GM20431 (cell line): Measurements from ENCODE around the gene GPR108.
"Not testable (repeated sequence)": the region's sequence is repeated elsewhere in the genome, so short reads cannot be mapped to it uniquely, and the experiment has no call there.

ENCODE experiments used
- in situ Hi-C: fragments of 300-500 bp; cut with MseI, MboI; formaldehyde crosslinking; loops from one replicate; pipeline ENCODE4 v1.15.0; 2020; ENCODE audit warnings: low sequenced_read_pairs; ENCODE audit not compliant: unreplicated experiment

Gene GPR108

DNA sequence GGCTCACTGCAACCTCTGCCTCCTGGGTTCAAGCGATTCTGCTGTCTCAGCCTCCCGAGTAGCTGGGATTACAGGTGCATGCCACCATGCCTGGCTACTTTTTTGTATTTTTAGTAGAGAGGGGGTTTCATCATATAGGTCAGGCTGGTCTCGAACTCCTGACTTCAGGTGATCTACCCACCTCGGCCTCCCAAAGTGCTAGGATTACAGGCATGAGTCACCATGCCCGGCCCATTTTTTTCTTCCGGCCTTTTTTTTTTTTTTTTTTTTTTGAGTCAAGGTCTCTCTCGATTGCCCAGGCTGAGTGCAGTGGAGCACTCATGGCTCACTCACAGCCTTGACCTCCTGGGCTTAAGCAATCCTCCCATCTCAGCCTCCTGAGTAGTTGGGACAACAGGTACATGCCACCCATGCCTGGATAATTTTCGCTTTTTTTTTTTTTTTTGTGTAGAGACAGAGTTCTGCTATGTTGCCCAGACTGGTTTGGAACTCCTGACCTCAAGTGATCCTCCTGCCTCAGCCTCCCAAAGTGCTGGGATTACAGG lies 24.9 kb upstream of the GPR108 start:
- in situ Hi-C loops, result not testable (repeated sequence)

DNA sequence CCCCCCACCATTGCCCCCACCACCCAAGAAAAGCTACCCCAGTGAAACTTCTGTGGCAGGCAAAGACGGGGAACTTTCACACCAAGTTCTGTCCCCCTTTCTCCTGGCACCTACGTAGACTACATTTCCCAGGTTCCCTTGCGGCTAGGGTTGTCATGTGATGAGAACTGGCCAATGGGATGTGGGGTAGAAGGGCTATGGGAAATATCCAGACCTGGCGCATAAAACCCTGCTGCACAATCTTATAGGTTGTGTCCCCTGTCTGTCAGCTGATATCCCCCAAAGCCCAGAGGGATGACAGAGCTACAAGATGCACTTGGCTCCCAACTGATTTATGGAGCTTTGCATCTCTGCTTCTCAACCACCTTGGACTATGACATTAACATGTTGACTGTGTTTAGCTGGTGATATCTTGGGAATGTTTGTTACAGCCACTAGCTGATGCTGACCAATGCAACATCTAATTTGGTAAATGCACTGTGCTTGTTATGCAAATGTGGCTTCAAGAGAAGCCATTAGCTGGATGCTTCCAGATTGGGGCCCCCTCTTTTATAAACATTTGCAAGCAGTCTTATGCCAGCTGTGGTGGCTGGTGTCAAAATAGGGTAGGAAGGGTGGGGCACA lies 23.8 kb upstream of the GPR108 start:
- in situ Hi-C loops, result no loop called here

DNA sequence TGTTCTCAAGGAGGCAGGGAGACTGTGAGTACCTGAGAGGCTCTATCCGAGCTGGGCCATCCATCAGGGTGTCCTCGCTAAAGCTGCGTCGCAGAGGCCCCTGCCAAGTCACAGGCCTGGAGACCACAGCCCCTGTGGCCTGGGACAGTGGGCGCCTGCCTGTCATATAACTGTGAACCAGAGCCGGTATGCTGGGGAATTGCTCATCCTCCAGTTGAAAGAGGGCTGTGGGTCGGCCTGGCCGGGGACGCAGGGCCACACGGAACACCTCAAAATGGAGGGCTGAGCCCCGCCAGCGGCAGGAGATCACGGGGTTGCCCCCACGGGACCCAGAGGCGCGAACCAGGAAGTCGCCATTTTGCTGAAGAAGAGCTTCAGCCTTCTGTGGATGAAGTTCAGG lies 23.2 kb upstream of the GPR108 start:
- in situ Hi-C loops, result no loop called here

DNA sequence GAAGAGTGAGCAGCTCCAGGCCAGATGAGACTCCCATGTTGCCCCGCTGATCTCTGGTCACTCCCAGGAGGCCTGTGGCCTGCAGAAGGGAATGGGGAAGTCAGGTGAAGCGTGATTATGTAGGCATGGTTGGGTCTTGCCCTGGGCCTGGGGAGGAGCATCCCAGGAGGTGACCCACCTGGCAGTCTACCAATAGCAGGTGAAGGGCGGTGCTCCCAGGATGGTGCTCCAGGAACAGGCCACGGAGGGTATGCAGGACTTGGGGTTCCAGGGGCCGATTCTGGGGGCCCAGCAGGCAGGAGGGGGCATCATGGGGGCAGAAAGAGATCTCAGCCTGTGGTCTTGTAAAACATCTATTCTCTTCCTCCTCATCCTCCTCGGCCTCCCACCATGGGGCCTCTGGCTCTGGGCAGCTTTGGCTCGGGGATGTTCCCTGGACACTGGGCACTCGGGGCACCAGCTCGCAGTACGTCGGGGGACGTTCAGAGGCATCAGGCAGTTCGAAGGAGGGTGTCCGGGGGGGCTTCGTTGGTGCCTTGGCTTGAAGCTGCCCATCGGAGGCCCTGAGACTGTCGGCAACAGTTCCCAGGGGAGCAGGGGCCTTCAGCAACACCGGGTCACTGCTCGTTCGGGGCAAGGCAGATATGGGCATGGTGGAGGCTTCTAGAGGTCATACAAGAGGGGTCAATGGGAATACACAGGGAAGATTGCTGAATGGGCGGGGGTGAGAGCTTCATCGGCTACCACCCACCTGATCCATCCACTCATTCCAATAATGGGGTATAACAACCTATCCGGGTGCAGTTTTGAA lies 17.5 kb upstream of the GPR108 start:
- in situ Hi-C loops, result no loop called here

DNA sequence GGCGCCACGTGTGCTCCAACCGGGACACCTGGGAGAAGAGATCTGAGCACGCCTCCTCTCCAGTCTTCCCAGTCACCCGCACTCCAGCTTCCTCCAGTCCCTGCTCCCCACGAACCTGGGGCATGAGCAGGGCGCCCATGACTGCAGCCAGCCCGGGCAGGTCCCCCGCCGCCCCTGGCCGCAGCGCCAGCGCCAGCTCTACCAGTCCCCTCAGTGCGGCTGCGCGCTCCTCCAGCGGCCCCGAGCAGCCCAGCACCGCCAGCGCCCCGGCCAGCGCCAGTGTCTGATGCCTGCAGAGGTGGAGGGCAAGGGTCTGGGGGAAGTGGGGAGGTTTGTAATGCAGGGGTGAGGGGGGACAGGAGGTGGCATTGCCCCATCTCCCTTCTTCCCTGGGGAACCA lies 16.8 kb upstream of the GPR108 start:
- in situ Hi-C loops, result no loop called here

DNA sequence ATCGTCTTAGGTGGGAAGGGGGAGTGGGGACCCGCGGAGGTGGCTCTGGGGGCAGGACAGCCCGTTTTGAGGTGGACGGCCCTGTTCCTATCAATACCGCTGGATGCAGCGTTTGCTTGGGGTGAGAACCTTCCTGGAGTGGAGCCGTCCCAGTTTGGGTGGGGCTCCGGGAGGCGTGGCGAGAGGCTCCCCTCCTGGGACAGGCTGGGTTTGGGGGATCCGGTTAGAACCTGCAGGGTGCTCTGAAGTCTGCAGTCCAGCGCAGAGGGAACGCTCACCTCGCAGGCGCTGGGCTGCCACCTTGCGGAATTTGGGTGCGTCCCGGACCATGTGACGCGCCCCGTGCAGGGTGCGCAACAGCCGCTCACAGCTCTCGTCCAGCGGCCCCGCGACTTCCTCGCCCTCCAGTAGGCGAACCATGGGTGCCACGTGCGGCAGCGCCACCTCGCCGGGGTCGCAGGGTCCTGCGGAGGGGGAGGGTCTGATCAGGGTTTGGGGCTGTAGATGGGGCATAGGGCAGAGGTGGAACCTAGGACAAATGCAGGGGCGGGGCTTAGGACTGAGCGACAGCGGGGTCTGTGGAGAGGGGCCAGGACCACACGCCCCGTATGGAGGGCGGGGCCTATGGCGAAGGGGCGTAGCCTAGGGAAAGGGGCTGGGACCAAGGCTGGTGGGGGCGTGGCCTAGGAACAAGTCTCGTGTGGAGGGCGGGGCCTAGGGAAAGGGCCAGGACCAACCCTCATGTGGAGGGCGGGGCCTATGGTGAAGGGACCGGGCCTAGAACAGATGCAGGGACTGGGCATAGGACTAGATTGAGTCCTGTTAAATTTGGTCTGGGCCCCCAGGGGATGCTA lies 16.0 kb upstream of the GPR108 start:
- in situ Hi-C loops, result no loop called here

DNA sequence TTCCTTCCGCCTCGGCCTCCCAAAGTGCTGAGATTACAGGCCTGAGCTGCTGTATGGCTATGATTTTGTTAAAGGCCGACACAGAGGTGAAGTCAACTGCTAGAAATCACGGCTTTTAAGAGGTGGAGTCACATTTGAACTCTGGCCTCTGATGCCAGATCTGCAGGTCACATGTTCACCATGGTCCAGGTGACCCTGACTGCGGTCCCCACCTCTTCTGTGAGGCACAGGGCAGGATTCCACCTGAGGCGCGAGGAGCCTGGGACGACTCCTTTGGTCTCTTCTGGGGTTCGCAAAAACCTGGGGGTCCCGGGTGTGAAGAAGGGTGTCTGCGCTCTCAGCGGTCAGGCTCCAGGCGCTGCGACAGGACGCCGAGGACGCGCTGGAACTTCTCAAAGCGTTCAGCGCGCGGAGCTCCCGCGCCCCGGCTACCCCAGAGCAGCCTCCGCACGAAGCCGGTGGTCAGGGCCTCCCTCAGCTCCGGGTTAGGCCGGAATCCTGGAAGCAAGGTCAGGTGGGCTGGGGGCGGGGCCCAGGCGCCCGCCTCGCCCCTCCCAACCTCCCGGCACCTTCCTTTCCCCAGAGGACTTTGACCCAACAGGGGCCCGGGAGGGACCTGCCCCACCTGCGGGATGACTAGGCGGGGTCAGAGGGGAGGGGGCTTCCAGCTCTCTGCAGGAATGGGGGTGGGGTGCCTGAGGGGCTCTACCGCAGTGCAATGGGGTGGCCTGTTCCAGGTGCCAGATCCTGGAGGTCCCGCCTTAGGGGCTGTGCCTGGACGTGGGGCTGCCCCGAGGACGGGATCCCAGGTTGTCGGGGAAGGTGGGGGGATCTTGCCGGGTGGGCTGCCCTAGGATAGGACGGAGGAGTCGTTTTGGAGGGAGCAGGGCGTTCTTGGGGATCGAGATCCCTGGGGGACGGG lies 15.1 kb upstream of the GPR108 start:
- in situ Hi-C loops, result no loop called here

DNA sequence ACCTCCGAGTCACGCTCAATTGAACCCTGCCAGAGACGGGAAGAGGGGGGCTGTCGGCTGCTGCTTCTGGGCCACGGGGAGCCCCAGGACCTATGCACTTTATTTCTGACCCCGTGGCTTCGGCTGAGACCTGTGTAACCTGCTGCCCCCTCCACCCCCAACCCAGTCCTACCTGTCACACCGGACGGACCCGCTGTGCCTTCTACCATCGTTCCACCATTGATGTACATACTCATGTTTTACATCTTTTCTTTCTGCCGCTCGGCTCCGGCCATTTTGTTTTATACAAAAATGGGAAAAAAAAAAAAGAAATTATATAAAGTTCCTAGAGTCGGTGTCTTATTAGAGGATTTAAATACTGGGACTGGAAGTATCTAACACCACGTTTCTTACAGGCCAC lies 13.8 kb upstream of the GPR108 start:
- in situ Hi-C loops, result no loop called here

DNA sequence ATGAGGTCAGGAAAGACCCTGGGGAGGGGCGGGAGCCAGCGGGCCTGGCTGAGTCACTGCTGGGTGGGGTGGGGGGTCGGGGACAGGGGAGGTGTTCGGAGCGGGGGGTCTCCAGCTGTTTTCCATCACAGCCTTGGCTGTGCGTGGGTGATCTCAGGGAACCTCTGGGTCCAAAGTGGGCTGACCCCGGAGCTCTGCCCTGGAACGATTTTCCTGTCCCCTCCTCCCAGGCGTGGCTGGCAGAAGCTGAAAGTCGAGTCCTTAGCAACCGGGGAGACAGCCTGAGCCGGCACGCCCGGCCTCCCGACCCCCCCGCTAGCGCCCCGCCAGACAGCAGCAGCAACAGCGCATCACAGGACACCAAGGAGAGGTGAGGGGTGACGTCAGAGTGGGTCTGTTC lies 12.7 kb upstream of the GPR108 start:
- in situ Hi-C loops, result no loop called here

DNA sequence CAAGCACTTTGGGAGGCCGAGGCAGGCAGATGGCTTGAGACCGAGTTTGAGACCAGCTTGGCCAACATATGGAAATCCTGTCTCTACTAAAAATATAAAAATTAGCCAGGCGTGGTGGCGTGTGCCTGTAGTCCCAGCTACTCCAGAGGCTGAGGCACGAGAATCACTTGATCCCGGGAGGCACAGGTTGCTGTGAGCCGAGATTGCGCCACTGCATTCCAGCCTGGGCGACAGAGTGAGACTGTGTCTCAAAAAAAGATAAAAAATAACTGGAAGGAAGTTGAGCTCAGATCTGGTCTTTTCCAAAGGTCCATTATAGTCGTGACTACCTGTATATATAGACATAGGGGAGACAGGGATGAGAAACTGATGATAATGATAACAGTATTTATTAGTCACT lies 11.2 kb upstream of the GPR108 start:
- in situ Hi-C loops, result not testable (repeated sequence)

DNA sequence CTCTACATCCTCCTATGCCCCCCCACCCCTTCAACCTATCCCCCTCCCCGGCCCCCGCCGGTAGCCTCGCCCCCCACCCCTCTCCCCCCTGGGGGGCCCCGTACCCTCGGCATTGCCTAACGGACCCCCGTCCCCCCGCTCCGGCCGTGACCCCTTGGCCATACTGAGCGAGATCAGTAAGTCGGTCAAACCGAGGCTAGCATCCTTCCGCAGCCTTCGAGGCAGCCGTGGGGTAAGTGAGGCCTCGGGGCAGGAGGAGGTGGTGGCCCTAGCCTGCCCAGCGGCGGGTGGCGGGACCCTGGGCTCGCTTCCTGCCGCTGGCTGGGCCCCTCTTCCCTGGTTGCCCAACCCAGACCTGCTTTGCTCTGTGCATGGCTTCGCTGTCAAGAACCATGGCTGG lies 8.6 kb upstream of the GPR108 start:
- in situ Hi-C loops, result no loop called here

DNA sequence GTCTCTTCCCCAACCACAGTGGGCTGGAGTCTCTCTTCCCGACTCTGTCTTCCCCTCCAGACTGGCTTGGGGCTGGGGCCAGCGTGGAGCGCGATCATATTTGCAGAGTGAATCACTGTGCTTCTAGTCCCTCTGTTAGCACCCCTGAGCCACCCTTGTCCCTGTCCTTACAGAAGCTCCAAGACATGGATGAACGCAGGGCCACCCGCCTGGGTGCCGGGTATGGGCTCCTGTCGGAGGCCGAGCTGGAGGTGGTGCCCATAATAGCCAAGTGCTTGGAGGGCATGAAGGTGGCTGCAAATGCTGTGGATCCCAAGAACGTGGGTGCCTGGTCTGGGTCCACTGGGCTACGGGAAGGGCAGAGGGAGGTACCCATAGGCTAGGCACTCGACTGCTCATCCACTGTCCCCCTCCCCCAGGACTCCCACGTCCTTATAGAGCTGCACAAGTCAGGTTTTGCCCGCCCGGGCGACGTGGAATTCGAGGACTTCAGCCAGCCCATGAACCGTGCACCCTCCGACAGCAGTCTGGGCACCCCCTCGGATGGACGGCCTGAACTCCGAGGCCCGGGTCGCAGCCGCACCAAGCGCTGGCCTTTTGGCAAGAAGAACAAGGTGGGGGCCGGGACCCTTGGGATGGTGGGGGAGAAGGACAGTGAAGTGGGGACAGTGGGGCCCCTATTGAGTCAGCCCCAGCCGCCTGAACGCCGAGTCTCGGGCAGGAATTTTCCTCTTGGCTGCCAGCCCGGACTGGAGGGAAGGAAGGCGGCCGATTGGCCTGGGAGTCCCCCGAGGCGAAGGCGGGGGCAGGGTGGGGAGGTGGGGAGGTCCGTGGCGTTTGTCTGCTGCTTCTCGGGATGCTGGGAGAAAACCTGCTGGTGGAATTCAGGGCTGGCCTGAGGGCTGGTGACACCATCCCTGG lies 7.3 kb upstream of the GPR108 start:
- in situ Hi-C loops, result no loop called here

DNA sequence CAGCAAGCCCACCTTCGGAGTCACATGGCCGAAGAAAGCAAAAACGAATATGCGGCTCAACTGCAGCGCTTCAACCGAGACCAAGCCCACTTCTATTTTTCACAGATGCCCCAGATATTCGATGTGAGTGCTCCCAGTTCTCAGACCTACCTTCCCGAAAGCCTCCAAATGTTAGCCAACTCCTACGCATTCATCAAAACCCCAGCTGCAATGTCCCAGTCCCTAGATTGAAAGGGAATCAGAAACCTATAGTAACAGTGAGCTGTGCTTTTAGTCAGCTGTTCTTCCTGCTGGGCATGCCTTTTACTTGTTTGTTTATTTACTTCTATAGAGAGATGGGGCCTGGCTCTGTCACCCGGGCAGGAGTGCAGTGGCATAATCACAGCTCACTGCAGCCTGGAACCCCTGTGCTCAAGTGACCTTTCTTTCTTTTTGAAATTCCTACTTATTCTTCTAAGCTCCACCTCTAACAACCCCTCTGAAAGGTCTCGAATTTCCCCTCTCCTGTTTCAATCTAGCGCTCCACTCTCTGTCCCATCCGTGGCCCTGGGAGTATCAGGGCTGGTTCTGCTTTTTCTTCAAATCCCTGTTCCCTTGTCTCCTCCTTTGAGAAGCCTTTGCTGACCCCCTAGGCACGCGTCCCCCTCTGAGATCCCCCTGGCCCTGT lies 6.5 kb upstream of the GPR108 start:
- in situ Hi-C loops, result no loop called here

DNA sequence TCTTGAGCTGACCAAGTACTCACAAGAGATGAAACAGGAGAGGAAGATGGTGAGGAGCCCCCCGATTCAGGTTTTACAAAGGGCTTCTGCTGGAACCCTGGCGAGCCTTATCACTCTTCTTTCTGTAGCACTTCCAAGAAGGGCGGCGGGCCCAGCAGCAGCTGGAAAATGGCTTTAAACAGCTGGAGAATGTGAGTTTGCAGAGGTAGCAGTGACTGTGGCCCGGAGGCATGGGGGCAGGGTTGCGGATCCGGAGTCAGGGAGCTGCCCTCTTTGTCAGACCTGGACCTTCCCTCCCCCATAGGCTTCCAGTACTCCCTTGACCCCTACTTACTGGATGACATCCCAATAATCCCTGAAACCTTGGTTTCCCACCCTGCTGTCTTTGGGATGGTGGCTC lies 5.7 kb upstream of the GPR108 start:
- in situ Hi-C loops, result no loop called here

DNA sequence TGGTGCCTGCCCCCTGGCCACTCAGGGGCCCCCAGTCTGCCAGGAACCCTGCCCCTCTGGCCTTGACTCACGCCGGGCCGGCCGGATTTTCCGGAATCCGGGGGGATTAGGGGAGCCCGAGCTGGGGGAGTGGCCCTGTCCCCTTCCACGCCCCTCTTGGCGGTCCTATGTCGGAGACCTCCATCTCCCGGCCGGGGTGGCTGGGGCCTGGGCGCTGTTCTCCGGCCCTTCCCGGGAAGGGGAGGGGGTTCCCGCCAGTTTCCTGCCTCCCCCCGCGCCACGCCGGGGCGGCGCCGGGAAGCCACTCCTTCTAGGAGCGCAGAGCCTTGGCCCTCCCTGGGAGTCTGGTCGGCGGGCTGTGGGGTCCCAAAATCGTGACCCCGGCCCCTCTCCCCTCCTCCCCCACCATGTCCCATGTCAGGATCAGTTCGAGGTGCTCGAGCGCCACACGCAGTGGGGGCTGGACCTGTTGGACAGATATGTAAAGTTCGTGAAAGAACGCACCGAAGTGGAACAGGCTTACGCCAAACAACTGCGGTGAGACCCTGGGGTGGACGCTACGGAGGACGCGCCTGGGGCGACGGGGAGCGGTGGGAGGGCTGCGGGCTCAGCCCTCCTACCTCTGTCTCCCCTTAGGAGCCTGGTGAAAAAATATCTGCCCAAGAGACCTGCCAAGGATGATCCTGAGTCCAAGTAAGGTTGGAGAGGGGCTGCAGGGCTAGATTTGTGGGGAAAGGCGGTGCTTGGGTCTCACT lies 3.4 kb upstream of the GPR108 start:
- in situ Hi-C loops, result no loop called here

DNA sequence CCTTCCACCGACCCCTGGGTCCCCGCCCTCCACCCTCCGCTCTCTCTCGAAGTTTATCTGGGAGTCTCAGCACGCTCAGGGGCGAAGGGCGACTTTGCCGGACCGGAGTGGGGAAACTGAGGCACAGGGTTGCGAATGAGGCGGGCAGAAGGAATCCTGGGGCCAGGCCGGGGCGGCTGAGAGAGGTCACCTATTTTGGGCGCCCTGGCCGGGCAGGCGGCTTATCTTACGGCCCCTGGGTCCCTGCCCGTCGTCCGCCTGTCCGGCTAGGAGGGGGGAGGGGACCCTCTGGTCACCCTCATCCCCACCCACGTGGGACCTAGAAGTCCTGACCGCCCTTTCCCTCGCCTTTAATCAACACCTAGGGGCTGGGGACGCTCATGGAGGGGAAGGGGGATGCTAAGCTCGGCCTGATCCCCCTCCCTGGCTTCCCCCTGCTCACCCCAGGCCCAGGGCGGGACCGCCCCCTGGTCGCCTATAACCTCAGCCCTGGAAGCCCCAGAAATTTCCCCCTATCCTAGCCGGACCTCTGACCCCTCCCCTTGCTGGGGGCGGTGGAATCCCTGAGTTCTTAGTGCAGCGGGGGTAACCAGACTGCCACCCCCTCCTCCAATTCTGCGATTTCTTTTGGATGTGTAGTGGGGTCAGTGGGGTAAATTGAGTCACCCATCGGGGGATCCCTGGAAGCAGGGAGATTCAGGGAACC lies 2.7 kb upstream of the GPR108 start:
- in situ Hi-C loops, result no loop called here

DNA sequence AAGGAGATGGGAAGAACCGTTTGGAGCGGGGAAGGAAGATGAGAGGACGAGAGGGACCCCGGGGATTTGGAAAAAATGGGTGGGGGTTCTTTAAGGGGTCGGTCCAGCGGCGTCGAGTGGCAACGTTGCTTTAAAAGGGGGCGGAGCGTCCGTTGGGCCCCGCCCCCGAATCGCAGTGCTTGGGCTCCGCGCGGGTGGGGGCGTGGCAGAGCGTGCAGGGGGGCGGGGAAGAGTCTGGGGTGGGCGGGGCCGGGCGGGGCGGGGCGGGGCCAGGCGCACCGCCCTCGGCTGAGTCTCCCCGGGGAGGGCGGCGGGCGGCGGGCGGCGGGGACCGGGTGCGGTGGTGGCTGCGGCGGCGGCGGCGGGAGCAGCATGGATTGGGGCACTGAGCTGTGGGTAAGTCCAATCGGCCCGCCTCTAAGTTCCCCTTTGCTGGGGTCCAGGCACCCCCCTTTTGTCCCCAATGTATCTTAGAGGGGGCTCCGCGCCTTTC lies 2.1 kb upstream of the GPR108 start, which contains the start of gene TRIP10:
TSS of gene TRIP10 (plus strand) at position 291 of the 493 bp plus-strand sequence. CDS start at position 373, 82 bp downstream.
- in situ Hi-C loops, result no loop called here
